Ovary (tissue), 3 donors: ENCODE data around the gene TNFRSF21.

Experiments
- CTCF ChIP-seq, 3 donors: fragments of 450-650 bp in 2 of 3; fragments of 200-600 bp in 1 of 3; IDR thresholded peaks; one replicate each; pipeline versions ENCODE4 v1.5.1 to v1.8.0; 2016 to 2022; ENCODE audit warnings: antibody characterized with exemption in 3 of 3, mild to moderate bottlenecking in 1 of 3
- POLR2A ChIP-seq: fragments of 450-650 bp; IDR thresholded peaks from one replicate; pipeline ENCODE4 v1.6.1; 2017; ENCODE audit warnings: antibody characterized with exemption, mild to moderate bottlenecking, moderate library complexity
- donor health status: DM: no; HTN: no; CAD: no.

- no peak for TF ChIP-seq CTCF (IDR thresholded peaks at IDR 0.05)
- no peak for TF ChIP-seq POLR2A
Measured at GRCh38 chr6:47268572-47269187, 41.0 kb downstream of the TNFRSF21 start.
